ENCODE data around the gene ADCY3. TPM values are rescaled to one million over a fixed set of nuclear protein-coding genes. Genes with fewer than 3 reads are reported as not detected.

Gene ADCY3
- total RNA-seq, 3 donors from 2014 or later, result 24.9 to 30.4 (median 25.3) TPM

DNA sequence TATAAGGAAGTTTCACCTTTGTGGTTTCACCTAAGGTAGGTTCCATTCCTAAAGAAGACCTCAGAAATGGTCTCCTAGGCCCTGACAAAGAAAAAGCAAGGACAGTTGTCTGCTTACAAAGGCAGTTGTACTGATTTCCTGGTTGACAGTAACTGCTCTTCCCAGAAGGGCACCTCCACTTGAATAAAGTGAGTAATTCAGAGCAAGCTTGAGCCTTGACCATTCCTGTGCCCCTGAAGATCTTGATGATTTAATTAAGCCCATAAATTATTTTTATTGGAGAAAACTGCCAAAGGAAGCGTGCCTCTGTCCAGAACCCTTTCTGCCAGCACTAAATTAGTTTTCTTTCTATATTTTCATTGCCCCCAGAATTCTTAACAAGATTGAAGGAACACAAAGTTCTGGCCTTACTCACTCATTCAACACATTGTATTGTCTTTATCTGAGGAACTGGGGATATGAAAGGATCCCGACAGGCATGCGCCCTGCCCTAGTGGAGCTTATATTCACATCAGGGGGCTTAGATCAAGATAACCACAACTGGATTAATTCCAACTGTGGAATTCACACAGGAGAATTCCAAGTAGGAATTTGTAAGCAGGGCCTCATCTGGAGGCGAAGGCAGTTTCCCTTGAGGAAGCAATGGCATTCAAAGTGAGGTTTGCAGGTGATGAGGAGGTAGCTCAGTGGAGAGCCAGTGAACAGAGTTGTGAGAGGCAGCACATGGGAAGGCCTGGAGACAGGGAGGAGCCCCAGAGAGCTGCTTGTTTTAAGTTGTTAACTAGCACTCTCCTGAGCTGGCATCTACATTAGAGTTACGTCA, 148.1 kb downstream of the ADCY3 start:
- ATAC-seq, result no peak
- intact Hi-C loops (cut with DNase I, micrococcal nuclease), result no loop called here
- H3K4me3 ChIP-seq, result no peak overlapping the region
- no peaks in the 10 kb centered on the region for H3K9me3 ChIP-seq
- no peaks in the 10 kb centered on the region for H3K36me3 ChIP-seq (ENCODE audit: low read depth)
- H3K4me1 ChIP-seq (ENCODE audit: low read depth), result no peaks in the 10 kb centered on the region
- no peak for DNase-seq
- TF ChIP-seq, protein P1, sequence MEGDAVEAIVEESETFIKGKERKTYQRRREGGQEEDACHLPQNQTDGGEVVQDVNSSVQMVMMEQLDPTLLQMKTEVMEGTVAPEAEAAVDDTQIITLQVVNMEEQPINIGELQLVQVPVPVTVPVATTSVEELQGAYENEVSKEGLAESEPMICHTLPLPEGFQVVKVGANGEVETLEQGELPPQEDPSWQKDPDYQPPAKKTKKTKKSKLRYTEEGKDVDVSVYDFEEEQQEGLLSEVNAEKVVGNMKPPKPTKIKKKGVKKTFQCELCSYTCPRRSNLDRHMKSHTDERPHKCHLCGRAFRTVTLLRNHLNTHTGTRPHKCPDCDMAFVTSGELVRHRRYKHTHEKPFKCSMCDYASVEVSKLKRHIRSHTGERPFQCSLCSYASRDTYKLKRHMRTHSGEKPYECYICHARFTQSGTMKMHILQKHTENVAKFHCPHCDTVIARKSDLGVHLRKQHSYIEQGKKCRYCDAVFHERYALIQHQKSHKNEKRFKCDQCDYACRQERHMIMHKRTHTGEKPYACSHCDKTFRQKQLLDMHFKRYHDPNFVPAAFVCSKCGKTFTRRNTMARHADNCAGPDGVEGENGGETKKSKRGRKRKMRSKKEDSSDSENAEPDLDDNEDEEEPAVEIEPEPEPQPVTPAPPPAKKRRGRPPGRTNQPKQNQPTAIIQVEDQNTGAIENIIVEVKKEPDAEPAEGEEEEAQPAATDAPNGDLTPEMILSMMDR (IDR thresholded peaks at IDR 0.05), result no peak

DNA sequence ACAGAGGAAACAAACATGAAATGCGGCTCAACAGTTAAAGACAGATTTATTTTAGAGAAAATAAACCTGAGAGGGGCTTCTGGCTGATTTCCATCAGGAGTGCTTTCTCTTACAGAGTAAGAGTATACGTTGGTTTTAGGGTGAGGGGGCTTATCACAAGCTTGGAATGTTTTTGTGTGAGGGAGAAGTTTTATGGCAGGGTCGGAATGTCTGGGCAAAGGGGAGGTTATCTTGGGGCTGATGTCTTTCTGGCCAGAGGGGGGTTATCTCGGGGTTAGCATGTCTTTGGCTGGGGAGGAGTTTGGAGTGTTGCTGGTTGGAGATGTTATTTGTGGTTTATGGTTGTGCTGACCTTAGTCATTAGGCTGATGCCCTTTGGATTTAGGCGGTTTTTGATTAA, 149.0 kb downstream of the ADCY3 start:
- intact Hi-C loops (cut with DNase I, micrococcal nuclease), result no loop called here
- ATAC-seq, result no peak
- TF ChIP-seq, protein P1 (IDR thresholded peaks at IDR 0.05), result no peak
- Histone ChIP-seq H3K36me3 (ENCODE audit: low read depth) (no peaks in the 10 kb centered on the region), H3K4me1 (ENCODE audit: low read depth) (no peaks in the 10 kb centered on the region), H3K4me3 (no peak overlapping the region), H3K9me3 (no peaks in the 10 kb centered on the region)
- no peak for DNase-seq

Other genes starting within 250 kb of the ADCY3 start
- 10 to 100 TPM; 19.6 to 43.4 (median 41.9) TPM for gene PTRHD1, start 126.8 kb downstream of the ADCY3 start, total RNA-seq
- 10 to 100 TPM in 2 of 3 donors, 1 to 10 TPM in 1; 6.0 to 15.7 (median 13.4) TPM for gene CENPO, start 126.8 kb downstream of the ADCY3 start, total RNA-seq
- gene DNAJC27, start 51.7 kb upstream of the ADCY3 start, total RNA-seq, result 10 to 100 TPM in 1 of 3 donors, 1 to 10 TPM in 2; 4.9 to 11.0 (median 6.4) TPM
- gene EFR3B, start 121.8 kb upstream of the ADCY3 start, total RNA-seq, result 1 to 10 TPM; 1.0 to 2.8 (median 1.9) TPM
- gene POMC, start 248.3 kb upstream of the ADCY3 start, total RNA-seq, result 1 to 10 TPM in 1 of 3 donors, under 1 TPM in 2; 0.29 to 1.8 (median 0.31) TPM